HG03097 (cell line): ENCODE data around the gene RPGRIP1.
"Not testable (repeated sequence)": the region's sequence is repeated elsewhere in the genome, so short reads cannot be mapped to it uniquely, and the experiment has no call there.

Experiments
- ATAC-seq: cut with Tn5 transposase; IDR thresholded peaks from one replicate; pipeline ENCODE4 v1.9.1; 2021; ENCODE audit not compliant: unreplicated experiment, low FRiP score

The RPGRIP1 gene

DNA sequence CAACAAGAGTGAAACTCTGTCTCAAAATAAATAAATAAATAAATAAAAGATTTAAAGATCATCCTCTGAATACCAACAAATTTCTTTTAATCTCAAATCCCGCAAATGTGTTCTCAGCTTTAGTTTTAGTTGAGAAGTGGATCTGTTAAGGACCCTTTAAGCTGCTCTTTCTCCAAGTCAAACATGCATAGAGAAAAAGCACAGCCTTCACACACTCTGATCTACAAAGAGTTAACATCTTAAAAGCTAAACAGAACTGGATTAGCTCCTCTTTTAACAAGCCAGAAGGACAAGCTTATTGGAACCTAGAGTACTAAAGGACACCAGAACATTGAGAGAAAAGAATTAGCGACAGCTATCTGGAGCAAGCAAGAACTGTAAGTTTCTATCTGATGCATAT is at the start of gene RPGRIP1:
RPGRIP1 (plus strand) TSS at position 301 of the 400 bp plus-strand sequence. CDS start 7,894 bp downstream, outside the sequence.
- ATAC-seq = no peak

DNA sequence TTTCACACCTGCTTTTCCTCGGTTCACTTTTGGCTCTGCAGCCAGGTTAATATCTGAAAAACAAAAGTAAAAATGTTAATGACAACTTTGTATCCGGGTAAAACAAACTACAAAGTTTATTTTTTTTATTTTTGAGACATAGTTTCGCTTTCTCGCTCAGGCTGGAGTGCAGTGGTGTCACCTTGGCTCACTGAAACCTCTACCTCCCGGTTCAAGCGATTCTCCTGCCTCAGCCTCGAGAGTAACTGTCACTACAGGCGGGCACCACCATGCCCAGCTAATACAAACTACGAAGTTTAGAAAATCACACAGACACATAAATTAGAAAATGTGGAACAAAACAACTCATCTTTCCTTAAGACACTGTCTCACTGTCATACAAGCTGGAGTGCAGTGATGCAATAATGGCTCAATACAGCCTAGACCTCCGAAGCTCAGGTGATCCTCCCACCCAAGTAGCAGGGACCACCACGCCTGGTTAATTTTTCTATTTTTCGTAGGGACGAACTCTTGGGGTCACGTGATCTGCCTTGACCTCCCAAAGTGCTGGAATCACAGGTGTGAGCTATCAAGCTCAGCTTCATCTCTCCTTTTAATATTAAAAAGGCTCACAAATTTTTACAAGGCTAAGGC is 48.7 kb upstream of the RPGRIP1 start:
- no peak for ATAC-seq

DNA sequence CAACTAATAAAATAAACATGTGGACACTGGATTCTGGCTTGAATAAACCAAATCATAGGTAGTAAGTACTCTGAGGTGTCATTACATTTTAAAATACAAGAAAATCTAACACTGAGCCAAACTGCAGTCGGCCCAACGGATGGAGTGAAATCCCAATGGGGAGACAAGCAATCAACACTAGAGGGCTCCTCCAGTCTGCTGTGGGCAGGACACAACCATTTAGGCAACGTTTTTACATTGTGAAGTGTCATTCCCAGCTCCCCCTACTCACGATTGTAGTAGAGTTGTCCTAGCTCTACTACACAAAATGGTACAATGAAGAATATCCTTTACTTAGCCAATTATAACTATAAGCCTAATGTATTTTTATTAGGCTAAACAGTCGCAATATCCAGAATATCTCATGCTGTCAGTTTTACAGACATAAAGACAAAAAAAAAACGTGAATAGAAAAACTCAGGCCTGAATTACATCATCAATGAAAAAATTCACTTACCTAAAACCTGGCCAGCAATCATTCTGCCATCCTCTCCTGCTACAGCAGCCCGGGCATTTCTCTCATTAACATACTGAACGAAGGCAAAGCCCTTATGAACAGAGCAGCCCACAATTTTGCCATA is 46.3 kb upstream of the RPGRIP1 start:
- no peak for ATAC-seq

DNA sequence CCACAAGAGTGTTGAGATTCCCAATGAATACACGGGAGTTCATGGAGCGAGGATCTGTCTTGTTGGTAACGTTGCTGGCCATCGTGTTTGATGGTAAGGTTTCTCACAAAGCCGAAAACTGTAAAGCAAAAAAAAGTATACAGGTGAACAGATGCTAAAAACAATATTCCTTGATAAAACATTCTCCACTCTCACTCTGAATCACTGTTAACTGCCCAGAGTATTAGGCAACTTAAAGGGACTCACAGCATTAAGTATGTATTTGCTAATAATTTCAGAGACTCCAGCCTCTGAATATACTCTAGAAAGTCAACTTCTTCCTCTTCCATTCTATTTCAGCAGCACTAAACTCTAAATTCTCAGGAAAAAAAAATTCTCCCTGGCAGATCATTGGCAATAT is 45.8 kb upstream of the RPGRIP1 start:
- ATAC-seq = no peak

DNA sequence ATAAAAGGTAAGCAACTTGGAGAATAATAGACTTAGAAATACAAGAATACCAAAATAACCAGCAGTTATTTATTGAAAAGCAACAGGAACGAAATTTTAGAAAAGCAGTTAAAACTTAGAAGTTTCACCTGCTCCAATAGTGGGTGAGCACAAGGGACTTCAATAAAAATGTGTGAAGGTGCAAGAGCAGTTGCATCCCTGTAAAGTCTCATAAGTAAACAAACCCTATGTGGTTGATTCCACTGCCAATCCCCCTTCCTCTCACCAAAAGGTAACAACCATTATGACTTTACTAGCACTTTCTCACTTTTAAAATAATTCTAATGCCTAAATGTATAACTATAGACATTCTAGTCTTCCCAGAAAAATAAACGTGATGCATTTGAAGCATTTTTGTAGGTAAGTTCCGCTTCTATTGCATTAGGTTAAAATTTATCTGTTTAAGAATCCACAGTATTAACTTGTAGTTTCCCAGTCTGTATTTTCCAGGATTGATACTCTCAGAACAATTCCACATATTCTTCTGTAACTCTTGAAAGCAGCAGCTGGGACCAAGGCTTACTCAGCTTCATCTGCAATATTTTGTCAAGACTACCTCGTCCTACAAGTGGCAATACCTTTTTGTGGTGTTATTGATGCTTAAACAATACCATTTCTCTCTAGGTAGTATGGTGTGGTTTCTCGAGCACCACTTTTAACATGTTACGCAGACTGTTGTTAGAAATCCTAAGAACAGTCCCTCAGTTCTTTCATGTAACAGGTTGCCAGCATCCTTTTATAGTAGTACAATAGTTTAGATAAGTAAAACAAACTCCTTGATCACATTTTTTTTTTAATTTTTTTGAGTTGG is 42.7 kb upstream of the RPGRIP1 start:
- no peak for ATAC-seq

DNA sequence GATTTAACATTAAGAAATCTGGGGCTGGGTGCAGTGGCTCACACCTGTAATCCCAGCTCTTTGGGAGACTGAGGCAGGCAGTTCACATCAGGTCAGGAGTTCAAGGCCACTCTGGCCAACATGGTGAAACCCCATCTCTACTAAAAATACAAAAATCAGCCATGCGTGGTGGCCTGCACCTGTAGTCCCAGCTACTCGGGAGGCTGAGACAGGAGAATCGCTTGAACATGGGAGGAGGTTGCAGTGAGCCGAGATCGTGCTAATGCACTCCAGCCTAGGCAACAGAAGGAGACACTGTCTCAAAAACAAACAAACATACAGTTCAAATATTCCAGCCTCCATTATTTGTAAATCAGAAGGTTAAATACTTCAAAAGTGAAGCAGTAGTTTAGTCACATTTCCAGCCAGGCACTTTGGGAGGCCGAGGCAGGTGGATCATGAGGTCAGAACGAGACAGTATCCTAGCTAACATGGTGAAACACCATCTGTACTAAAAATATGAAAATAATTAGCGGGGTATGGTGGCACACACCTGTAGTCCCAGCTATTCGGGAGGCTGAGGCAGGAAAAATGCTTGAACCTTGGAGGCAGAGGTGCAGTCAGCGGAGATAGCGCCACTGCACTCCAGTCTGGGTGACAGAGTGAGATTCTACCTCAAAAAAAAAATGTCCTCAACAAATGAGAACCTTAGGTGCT is 40.9 kb upstream of the RPGRIP1 start:
- no peak for ATAC-seq

DNA sequence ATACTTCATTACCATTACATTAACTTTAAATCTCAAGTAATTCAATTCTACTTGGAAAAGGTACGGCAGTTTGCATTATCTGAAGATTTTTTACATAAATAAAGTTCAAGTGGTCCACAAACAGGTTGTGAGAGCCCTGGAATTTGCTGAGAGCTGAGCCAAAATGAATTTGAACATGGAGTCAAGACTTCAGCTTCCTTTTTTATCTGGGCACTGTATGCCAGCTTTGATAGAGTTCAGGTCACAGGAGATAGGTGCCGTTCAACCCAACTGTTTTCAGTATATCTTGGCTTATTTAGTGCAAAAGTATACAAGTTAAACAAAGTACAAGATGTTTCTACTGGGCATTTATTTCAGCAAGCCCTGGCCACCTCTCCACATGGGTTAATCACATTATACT is 39.5 kb upstream of the RPGRIP1 start:
- ATAC-seq = no peak

DNA sequence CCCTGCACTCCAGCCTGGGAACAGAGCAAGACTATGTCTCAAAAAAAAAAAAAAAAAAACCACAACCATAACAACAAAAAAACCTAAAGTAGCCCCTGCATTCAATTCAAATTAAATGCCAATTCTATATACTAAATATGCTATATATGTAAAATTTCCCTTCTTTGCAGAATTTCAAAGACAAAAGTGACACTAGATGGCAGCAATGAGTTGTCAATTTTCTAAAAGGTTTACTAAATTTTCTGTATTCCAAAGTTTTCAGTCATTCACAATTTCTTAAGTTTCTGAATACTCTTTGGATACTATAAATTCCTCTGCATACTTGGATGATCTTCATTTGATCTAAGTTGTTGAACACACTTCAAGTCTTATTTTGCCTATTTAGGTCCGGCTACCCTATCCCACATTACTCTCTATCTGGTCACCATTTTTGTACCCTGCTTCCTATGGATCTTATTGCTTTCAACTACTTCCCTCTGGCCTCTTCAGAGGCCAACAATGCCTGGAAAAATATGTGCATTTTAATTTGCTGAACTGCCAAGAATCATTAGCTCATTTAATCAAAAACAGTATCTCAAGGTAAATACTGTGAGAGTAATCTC is 38.6 kb upstream of the RPGRIP1 start:
- no peak for ATAC-seq

DNA sequence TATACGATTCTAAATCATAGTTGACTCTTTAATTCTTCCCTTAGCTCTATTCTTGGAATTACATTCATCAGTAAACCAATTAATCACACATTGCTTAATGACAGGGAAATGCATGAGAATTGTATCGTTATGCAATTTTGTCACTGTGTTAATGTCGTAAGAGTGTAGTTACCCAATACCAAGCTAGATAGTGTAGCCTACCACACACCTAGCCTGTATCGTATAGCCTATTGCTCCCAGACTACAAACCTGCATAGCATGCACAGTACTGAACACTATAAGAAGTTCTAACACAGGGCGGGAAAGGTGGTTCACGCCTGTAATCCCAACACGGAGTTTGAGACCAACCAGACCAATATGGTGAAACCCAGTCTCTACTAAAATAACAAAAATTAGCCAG is 35.3 kb upstream of the RPGRIP1 start:
- no peak for ATAC-seq

DNA sequence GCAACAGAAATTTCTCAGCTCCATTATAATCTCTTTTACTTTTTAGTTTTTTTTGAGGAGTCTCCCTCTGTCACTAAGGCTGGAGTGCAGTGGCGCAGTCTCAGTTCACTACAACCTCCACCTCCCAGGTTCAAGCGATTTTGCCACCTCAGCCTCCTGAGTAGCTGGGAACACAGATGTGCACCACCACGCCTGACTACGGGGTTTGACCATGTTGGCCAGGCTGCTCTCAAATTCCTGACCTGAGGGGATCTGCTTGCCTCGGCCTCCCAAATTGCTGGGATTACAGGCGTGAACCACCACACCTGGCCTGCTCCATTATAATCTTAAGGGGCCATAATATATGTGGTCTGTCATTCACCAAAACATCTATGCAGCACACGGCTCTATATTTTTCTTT is 34.1 kb upstream of the RPGRIP1 start:
- ATAC-seq = no peak

DNA sequence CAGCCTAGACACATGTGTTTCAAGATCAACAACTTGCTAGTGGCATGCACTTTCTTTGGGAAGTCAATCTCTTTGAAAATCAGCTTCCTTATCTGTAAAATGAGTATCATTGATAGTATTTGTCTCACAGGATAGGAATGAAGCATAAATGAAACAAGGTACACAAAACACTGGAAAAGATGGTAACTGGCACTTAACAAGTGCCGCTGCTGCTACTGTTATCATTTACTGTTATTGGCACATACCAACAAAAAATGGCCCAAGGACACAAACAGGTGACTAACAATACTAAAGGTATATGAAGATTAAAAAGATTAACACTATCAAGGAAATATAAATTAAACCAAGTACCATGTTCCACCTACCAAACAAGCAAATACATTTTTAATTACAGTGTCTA is 31.5 kb upstream of the RPGRIP1 start:
- no peak for ATAC-seq

DNA sequence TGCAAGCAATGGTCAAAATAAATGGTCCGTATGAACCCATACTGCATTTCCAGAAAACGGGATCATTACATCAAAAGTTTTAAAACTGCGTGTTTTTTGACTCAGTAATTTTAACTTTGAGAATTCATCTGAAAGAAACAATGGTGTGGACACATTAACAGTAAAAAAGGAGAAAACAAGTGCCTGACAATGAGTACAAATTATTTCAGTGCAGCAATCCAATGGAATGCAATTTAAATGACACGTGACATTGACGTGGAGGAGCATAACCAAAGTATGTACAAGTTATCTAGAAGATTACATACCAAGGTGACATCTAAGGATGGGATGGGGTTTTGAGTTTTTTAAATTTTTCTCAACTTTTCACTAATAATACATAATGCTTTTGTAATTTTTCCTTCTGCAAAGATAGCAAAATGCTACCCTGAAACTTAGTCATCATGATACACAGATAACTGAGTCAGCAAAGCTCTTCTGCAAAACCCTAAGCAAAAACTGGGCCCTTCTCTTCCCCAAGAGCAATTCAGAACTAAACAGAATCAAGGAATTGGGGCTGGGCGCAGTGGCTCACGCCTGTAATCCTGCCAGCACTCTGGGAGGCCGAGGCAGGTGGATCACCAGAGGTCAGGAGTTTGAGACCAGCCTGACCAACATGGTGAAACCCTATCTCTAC is 31.0 kb upstream of the RPGRIP1 start:
- ATAC-seq = no peak

DNA sequence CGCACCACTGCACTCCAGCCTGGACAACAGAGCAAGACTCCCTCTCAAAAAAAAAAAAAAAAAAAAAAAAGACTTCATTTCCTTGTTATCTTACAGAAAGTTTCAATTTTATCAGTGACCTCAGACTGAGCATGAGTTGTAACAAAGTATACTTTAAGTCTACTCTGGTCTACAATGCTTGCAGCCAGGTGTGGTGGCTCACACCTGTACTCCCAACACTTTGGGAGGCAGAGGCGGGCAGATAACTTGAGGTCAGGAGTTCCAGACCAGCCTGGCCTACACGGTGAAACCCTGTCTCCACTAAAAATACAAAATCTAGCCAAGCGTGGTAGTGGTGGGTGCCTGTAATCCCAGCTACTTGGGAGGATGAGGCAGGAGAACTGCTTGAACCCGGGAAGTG is 28.7 kb upstream of the RPGRIP1 start:
- no peak for ATAC-seq

DNA sequence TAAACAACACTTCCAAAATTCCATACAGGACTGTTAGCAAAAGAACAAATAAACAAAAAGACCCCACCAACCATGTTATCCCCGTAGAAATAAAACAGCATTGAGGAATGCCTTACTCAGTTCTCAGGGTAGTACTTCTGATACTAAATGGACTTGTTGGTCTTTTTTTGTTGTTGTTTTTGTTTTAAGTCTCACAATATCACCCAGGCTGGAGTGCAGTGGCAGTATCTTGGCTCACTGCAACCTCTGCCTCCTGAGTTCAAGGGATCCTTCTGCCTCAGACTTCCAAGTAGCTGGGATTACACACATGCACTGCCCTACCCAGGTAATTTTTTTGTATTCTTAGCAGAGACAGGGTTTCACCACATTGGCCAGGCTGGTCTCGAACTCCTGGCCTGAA is 27.7 kb upstream of the RPGRIP1 start:
- ATAC-seq = no peak

DNA sequence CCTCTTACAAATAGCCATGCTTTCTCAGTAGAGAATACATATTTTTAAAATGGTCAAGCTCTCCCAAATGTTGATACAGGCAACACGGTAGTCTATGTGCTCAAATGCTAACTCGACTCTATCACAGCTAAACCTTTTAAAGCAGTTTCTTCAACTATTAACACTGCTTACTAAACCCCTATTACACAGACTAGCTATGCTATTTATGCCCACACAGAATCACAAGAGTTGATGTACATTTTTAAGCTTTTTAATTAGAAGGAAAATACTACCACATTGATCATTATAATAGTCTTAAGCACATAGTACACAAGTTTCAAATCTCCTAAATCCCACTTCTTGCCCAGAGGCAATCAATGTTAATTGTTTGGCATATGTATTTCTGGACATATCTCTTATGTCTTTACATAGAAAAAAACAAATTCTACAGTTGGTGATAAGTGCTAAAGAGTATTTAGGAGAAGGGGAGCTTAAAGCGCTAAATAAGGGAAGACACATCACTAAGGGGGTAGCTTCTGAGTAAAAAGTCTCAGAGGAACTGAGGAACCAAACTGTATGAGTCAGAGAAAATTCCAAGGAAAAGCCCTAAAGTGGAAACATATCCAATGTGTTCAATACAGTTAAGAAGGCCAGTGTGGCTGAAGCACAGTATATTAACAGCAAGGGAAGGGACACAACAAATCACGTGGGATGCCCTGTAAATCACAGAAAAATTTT is 24.3 kb upstream of the RPGRIP1 start:
- no peak for ATAC-seq

DNA sequence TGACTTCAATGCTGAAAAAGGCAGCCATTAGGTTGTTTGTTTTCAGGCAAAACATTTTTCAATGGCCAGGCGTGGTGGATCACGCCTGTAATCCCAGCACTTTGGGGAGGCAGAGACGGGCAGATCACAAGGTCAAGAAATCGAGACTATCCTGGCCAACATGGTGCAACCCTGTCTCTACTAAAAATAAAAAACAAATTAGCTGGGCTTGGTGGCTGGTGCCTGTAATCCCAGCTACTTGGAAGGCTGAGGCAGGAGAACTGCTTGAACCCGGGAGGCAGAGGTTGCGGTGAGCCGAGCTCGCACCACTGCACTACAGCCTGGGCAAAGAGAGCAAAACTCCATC is 23.8 kb upstream of the RPGRIP1 start:
- ATAC-seq = not testable (repeated sequence)

DNA sequence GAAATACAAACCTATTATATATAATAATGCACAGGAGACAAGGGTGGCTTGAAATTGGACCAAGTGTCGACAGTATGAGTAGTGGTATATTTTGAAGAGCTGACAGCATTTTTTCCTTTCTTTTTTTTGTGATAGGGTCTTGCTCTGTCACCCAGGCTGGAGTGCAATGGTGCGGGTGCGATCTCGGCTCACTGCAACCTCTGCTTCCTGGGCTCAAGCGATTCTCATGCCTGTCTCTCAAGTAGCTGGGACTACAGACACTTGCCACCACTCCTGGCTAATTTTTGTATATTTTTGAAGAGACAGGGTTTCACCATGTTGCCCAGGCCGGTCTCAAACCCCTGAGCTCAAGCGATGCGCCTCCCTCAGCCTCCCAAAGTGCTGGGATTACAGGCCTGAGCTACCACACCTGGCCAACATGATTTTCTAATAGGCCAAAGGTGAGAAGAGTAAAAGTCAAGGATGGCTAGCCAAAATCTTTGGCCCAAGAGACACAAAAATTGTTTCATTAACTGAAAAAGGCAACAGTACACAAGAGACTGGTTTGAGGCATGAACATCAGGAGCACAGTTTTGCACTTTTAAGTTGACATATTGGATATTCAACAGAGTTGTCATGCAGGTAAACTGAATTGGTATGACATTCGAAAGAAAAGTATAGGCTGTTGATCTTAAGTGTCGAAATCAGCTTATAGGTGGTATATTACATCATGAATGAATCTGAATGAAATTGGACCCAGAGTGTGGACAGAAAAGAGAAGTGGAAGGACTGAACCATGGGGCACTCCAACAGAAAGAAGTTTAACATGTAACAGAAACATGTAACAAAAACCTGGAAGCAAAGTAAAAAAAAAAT is 23.1 kb upstream of the RPGRIP1 start:
- no peak for ATAC-seq

DNA sequence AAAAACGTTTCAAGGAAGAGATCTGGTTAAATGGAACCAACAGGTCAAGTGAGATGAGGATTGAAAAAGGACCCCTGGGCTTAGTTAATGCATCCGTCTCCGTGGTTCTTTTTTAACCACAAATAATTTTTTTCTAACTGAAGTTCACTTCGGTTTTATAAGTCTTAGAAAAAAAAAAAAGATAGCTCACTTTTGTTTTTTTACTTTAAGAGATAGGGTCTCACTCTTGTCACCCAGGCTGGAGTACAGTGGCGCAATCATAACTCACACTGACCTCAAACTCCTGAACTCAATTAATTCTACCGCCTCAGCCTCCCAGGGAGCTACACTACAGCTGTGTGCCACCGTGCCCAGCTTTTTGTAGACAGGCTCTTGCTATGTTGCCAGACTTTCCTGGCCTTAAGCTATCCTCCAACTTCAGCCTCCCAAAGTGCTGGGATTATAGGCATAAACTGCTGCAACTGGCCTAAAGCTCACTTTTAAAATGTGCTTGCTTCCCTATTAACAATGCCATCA is 22.4 kb upstream of the RPGRIP1 start:
- ATAC-seq = no peak
